ENCODE data around the gene EMD.
A peak's percentile ranks its signal among the peaks of the same experiment; 100 is the strongest.
"Not testable (repeated sequence)": the region's sequence is repeated elsewhere in the genome, so short reads cannot be mapped to it uniquely, and the experiment has no call there.

Gene EMD

GRCh38 chrX:154397888-154398667 lies 19.0 kb downstream of the EMD start, which contains the start of gene RPL10:
TSS of gene RPL10 (plus strand) at chrX:154398377. CDS start at chrX:154398520, 143 bp downstream.
- FAIRE-seq = peak; percentile 69

GRCh38 chrX:154398668-154399526 lies 19.8 kb downstream of the EMD start:
- no peak for FAIRE-seq

GRCh38 chrX:154399527-154400368 lies 20.7 kb downstream of the EMD start:
- no peak for FAIRE-seq

GRCh38 chrX:154400369-154400817 lies 21.3 kb downstream of the EMD start:
- FAIRE-seq = not testable (repeated sequence)

- no peak for FAIRE-seq
Observed at GRCh38 chrX:154401045-154401799, 22.1 kb downstream of the EMD start.

- no peak for FAIRE-seq
Observed at GRCh38 chrX:154401918-154402621, 23.0 kb downstream of the EMD start.

- FAIRE-seq = no peak
Observed at GRCh38 chrX:154402622-154403127, 23.6 kb downstream of the EMD start.

GRCh38 chrX:154403192-154403591 lies 24.1 kb downstream of the EMD start:
- FAIRE-seq = no peak

GRCh38 chrX:154403858-154404257 lies 24.8 kb downstream of the EMD start:
- no peak for FAIRE-seq

- no peak for FAIRE-seq
Observed at GRCh38 chrX:154404625-154405192, 25.6 kb downstream of the EMD start.

GRCh38 chrX:154408659-154409221 lies 29.6 kb downstream of the EMD start:
- no peak for FAIRE-seq

- no peak for FAIRE-seq
Observed at GRCh38 chrX:154409222-154409871, 30.3 kb downstream of the EMD start, which contains the start of gene DNASE1L1. TSS of gene DNASE1L1 (minus strand) at chrX:154409254. CDS start at chrX:154405568, 3,686 bp downstream.

GRCh38 chrX:154411981-154412340 lies 32.9 kb downstream of the EMD start:
- no peak for FAIRE-seq

GRCh38 chrX:154412468-154412867 lies 33.4 kb downstream of the EMD start:
- FAIRE-seq = no peak

GRCh38 chrX:154413142-154413541 lies 34.0 kb downstream of the EMD start:
- no peak for FAIRE-seq

- FAIRE-seq = no peak
Observed at GRCh38 chrX:154417157-154417556, 38.1 kb downstream of the EMD start.

GRCh38 chrX:154419189-154419588 lies 40.1 kb downstream of the EMD start:
- no peak for FAIRE-seq

- no peak for FAIRE-seq
Observed at GRCh38 chrX:154419688-154420401, 40.8 kb downstream of the EMD start.

GRCh38 chrX:154420402-154420756 lies 41.3 kb downstream of the EMD start:
- FAIRE-seq = no peak
